GM23338 (cell line): ENCODE measurements around the gene PKD1L1. TPM values are rescaled to one million over a fixed set of nuclear protein-coding genes. Genes with fewer than 3 reads are reported as not detected.

Source experiments
- ATAC-seq: fragments of 200-7000 bp; cut with Tn5 transposase; 3 replicates; pipeline ENCODE4 v1.9.1; 2020
- DNase-seq: peaks from one replicate; pipeline ENCODE4 v3.0.0-alpha.2; 2015; ENCODE audit warnings: low spot score
- H2AFZ ChIP-seq: fragments of 200-600 bp; sonication (generic); 2 replicates; pipeline ENCODE4 v1.8.0; 2016; ENCODE audit warnings: antibody characterized with exemption, mild to moderate bottlenecking, moderate library complexity
- H3F3A ChIP-seq: fragments of 200-600 bp; sonication (generic); replicated peaks from 2 replicates; pipeline ENCODE4 v1.8.0; 2017; ENCODE audit warnings: antibody characterized with exemption, mixed run types, low read depth
- H3K27ac ChIP-seq: fragments of 200-600 bp; sonication (generic); 2 replicates; pipeline ENCODE4 v1.6.1; 2016; ENCODE audit warnings: low read depth
- H3K27me3 ChIP-seq: fragments of 200-600 bp; sonication (generic); 2 replicates; pipeline ENCODE4 v1.8.0; 2016; ENCODE audit warnings: mild to moderate bottlenecking, mixed run types, moderate library complexity; ENCODE audit not compliant: insufficient read depth
- H3K36me3 ChIP-seq: fragments of 200-600 bp; sonication (generic); 2 replicates; pipeline ENCODE4 v1.8.0; 2016; ENCODE audit warnings: mild to moderate bottlenecking; ENCODE audit not compliant: insufficient read depth
- H3K4me1 ChIP-seq: fragments of 200-600 bp; sonication (generic); 2 replicates; pipeline ENCODE4 v1.8.0; 2016; ENCODE audit warnings: mild to moderate bottlenecking, moderate library complexity; ENCODE audit not compliant: insufficient read depth
- H3K4me2 ChIP-seq: fragments of 200-600 bp; sonication (generic); 2 replicates; pipeline ENCODE4 v1.7.1; 2017; ENCODE audit warnings: mixed run types
- H3K4me3 ChIP-seq: fragments of 200-600 bp; sonication (generic); 2 replicates; pipeline ENCODE4 v1.6.1; 2016; ENCODE audit warnings: mixed run types
- H3K79me2 ChIP-seq: fragments of 200-600 bp; sonication (generic); replicated peaks from 2 replicates; pipeline ENCODE4 v1.8.0; 2017; ENCODE audit warnings: mild to moderate bottlenecking; ENCODE audit not compliant: insufficient read depth
- H3K9me2 ChIP-seq: fragments of 200-600 bp; sonication (generic); 2 replicates; pipeline ENCODE4 v1.8.0; 2017; ENCODE audit not compliant: insufficient read depth
- H4K20me1 ChIP-seq: fragments of 200-600 bp; sonication (generic); replicated peaks from 2 replicates; pipeline ENCODE4 v1.8.0; 2017; ENCODE audit warnings: mild to moderate bottlenecking; ENCODE audit not compliant: insufficient read depth
- H3K27ac Mint-ChIP-seq: 2 replicates; pipeline ENCODE4 v1.8.0; 2020; ENCODE audit warnings: inconsistent platforms, mild to moderate bottlenecking, moderate library complexity, mixed read lengths
- H3K27me3 Mint-ChIP-seq: 3 replicates; pipeline ENCODE4 v1.8.0; 2022; ENCODE audit warnings: low read depth, mild to moderate bottlenecking, moderate library complexity, mixed read lengths, inconsistent platforms; ENCODE audit not compliant: insufficient read depth, poor library complexity
- H3K36me3 Mint-ChIP-seq: 3 replicates; pipeline ENCODE4 v1.8.0; 2021; ENCODE audit warnings: low read depth, mild to moderate bottlenecking, inconsistent platforms, moderate library complexity, mixed read lengths
- H3K4me1 Mint-ChIP-seq: 3 replicates; pipeline ENCODE4 v1.8.0; 2020; ENCODE audit warnings: mild to moderate bottlenecking, inconsistent platforms, mixed read lengths
- H3K4me3 Mint-ChIP-seq: 3 replicates; pipeline ENCODE4 v1.8.0; 2021; ENCODE audit warnings: moderate library complexity, mild to moderate bottlenecking, inconsistent platforms, mixed read lengths
- H3K9me3 Mint-ChIP-seq: 3 replicates; pipeline ENCODE4 v1.8.0; 2020; ENCODE audit warnings: moderate library complexity, mild to moderate bottlenecking, inconsistent platforms, mixed read lengths
- CTCF ChIP-seq, 2 experiments: fragments of 200-600 bp in 1 of 2; sonication (generic) in 1 of 2; conservative IDR thresholded peaks; 2 replicates each; pipeline versions ENCODE4 v1.5.1 to v1.6.1; 2016 to 2017; ENCODE audit warnings: antibody characterized with exemption in 2 of 2, low read depth in 2 of 2, mild to moderate bottlenecking in 2 of 2, moderate library complexity in 1 of 2
- EZH2 ChIP-seq: fragments of 200-600 bp; sonication (generic); IDR thresholded peaks from one replicate; pipeline ENCODE4 v1.8.0; 2017; ENCODE audit warnings: antibody characterized with exemption, mild to moderate bottlenecking, low read depth; ENCODE audit not compliant: unreplicated experiment
- JUNB ChIP-seq: IDR thresholded peaks from one replicate; pipeline ENCODE4 v1.6.1; 2016; ENCODE audit warnings: antibody characterized with exemption; ENCODE audit not compliant: unreplicated experiment
- NANOG ChIP-seq: IDR thresholded peaks from 2 replicates; pipeline ENCODE4 v1.6.1; 2016; ENCODE audit warnings: antibody characterized with exemption, borderline replicate concordance
- POLR2AphosphoS5 ChIP-seq: IDR thresholded peaks from 2 replicates; pipeline ENCODE4 v1.6.1; 2016; ENCODE audit warnings: antibody characterized with exemption, low read depth
- STAT1 ChIP-seq: IDR thresholded peaks from one replicate; pipeline ENCODE4 v1.6.1; 2016; ENCODE audit warnings: antibody characterized with exemption; ENCODE audit not compliant: unreplicated experiment
- polyA plus RNA-seq: library from polyadenylated mRNA; unstranded; fragments of >200 nt; fragmentation: Nextera tagmentation; extraction: Ambion mirVana; gene quantifications from 2 replicates; pipeline ENCODE4 v1.2.1, GENCODE V29; 2016
- total RNA-seq: library from RNA; depleted of rRNA; stranded (reverse); fragments of >200 nt; shearing (Covaris generic); gene quantifications from 2 replicates; pipeline ENCODE4 v1.2.3, GENCODE V29; 2014
- TF ChIP-seq, protein P1 (sequence below): IDR thresholded peaks from 2 replicates; pipeline ENCODE4 v1.6.1; 2016; ENCODE audit warnings: antibody characterized with exemption
- TF ChIP-seq, protein P2 (sequence below): fragments of 250-450 bp; sonication (Bioruptor Pico); IDR thresholded peaks from 2 replicates; pipeline ENCODE4 v1.5.0; 2020; ENCODE audit warnings: mild to moderate bottlenecking, moderate library complexity

Gene PKD1L1
- total and polyA plus RNA-seq, 2 experiments from 2014 or later: 0.03 TPM; not detected in 1

DNA sequence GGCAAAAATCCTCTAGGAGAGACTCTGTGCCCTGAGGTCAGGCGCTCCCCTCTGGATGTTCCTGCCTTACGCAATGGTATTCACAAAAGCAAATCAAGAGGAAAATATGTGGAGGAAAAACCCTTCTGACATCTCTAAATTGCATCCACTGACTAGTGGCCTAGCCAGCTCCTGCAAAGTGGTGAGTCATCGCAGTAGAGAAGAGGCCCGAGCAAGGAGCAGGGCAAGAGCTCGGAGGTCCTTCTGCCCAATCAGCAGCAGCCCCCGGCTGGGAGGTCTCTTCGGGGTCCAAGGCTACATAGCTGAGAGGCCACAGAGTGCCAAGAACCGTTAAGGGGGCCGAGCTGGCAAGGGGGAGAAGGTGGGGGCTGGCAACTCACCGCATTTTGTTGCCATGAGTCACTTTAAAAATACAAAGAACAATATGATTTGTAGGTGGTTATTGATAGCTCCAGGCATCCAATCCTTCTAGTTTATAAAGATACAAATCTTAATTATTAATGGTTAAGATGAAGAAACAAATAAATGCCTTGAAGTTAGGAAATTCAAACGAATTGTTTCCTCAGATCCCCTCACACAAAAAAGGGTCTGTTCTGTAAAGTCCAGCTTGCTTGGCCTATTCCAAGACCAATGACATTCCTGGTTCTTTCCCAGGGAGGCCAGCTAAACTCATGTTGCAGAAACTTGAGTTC lies 161.6 kb downstream of the PKD1L1 start:
- Mint-ChIP-seq H3K9me3 (peaks cover under 1% of the 10 kb centered on the region; the same call in 2 of the 3 replicates), H3K4me1 (peaks cover 9% of the 10 kb centered on the region), H3K4me3 (no peak overlapping the region), H3K36me3 (no peaks in the 10 kb centered on the region; the same call in 2 of the 3 replicates), H3K27ac (peak overlapping the region; percentile 90), H3K27me3 (no peaks in the 10 kb centered on the region)
- Histone ChIP-seq H4K20me1 (no peaks in the 10 kb centered on the region), H3K4me2 (no peak overlapping the region), H3K27me3 (no peaks in the 10 kb centered on the region), H3K79me2 (no peaks in the 10 kb centered on the region), H2AFZ (peak overlapping the region; percentile 48), H3K36me3 (no peaks in the 10 kb centered on the region), H3K4me1 (no peaks in the 10 kb centered on the region), H3K4me3 (no peak overlapping the region), H3K9me2 (no peaks in the 10 kb centered on the region), H3F3A (no peaks in the 10 kb centered on the region), H3K27ac (no peak overlapping the region)
- ATAC-seq (peak; percentile 84), DNase-seq (peak; percentile 34)
- no peak for TF ChIP-seq STAT1
- TF ChIP-seq EZH2: no peak

GRCh38 chr7:47785923-47786556 lies 162.2 kb downstream of the PKD1L1 start:
- Mint-ChIP-seq H3K27ac (peak overlapping the region; percentile 90), H3K4me1 (peaks cover 9% of the 10 kb centered on the region), H3K36me3 (no peaks in the 10 kb centered on the region; the same call in 2 of the 3 replicates), H3K27me3 (no peaks in the 10 kb centered on the region), H3K9me3 (peaks cover 2% of the 10 kb centered on the region; the same call in 2 of the 3 replicates), H3K4me3 (no peak overlapping the region)
- Histone ChIP-seq H3K27ac (no peak overlapping the region), H3K9me2 (no peaks in the 10 kb centered on the region), H3K4me1 (no peaks in the 10 kb centered on the region), H3K36me3 (no peaks in the 10 kb centered on the region), H3K27me3 (no peaks in the 10 kb centered on the region), H2AFZ (peak overlapping the region; percentile 48), H3K4me2 (no peak overlapping the region), H3F3A (no peaks in the 10 kb centered on the region), H3K4me3 (no peak overlapping the region), H3K79me2 (no peaks in the 10 kb centered on the region), H4K20me1 (no peaks in the 10 kb centered on the region)
- no peak for DNase-seq
- ATAC-seq: no peak; the same call in 2 of the 3 replicates
- TF ChIP-seq CTCF (conservative IDR thresholded peaks at IDR 0.05; ENCODE audit: low read depth in 2 of 2) (no peak), NANOG (no peak), EZH2 (no peak), POLR2AphosphoS5 (no peak), JUNB (no peak)
- TF ChIP-seq, protein P1, sequence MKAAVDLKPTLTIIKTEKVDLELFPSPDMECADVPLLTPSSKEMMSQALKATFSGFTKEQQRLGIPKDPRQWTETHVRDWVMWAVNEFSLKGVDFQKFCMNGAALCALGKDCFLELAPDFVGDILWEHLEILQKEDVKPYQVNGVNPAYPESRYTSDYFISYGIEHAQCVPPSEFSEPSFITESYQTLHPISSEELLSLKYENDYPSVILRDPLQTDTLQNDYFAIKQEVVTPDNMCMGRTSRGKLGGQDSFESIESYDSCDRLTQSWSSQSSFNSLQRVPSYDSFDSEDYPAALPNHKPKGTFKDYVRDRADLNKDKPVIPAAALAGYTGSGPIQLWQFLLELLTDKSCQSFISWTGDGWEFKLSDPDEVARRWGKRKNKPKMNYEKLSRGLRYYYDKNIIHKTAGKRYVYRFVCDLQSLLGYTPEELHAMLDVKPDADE: no peak
- TF ChIP-seq, protein P2, sequence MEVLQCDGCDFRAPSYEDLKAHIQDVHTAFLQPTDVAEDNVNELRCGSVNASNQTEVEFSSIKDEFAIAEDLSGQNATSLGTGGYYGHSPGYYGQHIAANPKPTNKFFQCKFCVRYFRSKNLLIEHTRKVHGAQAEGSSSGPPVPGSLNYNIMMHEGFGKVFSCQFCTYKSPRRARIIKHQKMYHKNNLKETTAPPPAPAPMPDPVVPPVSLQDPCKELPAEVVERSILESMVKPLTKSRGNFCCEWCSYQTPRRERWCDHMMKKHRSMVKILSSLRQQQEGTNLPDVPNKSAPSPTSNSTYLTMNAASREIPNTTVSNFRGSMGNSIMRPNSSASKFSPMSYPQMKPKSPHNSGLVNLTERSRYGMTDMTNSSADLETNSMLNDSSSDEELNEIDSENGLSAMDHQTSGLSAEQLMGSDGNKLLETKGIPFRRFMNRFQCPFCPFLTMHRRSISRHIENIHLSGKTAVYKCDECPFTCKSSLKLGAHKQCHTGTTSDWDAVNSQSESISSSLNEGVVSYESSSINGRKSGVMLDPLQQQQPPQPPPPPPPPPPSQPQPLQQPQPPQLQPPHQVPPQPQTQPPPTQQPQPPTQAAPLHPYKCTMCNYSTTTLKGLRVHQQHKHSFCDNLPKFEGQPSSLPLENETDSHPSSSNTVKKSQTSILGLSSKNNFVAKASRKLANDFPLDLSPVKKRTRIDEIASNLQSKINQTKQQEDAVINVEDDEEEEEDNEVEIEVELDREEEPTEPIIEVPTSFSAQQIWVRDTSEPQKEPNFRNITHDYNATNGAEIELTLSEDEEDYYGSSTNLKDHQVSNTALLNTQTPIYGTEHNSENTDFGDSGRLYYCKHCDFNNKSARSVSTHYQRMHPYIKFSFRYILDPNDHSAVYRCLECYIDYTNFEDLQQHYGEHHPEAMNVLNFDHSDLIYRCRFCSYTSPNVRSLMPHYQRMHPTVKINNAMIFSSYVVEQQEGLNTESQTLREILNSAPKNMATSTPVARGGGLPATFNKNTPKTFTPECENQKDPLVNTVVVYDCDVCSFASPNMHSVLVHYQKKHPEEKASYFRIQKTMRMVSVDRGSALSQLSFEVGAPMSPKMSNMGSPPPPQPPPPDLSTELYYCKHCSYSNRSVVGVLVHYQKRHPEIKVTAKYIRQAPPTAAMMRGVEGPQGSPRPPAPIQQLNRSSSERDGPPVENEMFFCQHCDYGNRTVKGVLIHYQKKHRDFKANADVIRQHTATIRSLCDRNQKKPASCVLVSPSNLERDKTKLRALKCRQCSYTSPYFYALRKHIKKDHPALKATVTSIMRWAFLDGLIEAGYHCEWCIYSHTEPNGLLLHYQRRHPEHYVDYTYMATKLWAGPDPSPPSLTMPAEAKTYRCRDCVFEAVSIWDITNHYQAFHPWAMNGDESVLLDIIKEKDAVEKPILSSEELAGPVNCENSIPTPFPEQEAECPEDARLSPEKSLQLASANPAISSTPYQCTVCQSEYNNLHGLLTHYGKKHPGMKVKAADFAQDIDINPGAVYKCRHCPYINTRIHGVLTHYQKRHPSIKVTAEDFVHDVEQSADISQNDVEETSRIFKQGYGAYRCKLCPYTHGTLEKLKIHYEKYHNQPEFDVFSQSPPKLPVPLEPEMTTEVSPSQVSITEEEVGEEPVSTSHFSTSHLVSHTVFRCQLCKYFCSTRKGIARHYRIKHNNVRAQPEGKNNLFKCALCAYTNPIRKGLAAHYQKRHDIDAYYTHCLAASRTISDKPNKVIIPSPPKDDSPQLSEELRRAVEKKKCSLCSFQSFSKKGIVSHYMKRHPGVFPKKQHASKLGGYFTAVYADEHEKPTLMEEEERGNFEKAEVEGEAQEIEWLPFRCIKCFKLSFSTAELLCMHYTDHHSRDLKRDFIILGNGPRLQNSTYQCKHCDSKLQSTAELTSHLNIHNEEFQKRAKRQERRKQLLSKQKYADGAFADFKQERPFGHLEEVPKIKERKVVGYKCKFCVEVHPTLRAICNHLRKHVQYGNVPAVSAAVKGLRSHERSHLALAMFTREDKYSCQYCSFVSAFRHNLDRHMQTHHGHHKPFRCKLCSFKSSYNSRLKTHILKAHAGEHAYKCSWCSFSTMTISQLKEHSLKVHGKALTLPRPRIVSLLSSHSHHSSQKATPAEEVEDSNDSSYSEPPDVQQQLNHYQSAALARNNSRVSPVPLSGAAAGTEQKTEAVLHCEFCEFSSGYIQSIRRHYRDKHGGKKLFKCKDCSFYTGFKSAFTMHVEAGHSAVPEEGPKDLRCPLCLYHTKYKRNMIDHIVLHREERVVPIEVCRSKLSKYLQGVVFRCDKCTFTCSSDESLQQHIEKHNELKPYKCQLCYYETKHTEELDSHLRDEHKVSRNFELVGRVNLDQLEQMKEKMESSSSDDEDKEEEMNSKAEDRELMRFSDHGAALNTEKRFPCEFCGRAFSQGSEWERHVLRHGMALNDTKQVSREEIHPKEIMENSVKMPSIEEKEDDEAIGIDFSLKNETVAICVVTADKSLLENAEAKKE (CRISPR knock-in tag): no peak
